NCI-H460 (cell line): Measurements from ENCODE around the gene DAPL1. TPM values are rescaled to one million over a fixed set of nuclear protein-coding genes. Genes with fewer than 3 reads are reported as not detected.
"Not testable (repeated sequence)": the region's sequence is repeated elsewhere in the genome, so short reads cannot be mapped to it uniquely, and the experiment has no call there.

Source experiments
- DNase-seq: peaks from one replicate; pipeline ENCODE4 v3.0.0-alpha.2; 2016; ENCODE audit warnings: low read depth; ENCODE audit errors: extremely low read depth
- total RNA-seq: library from RNA; depleted of rRNA; stranded (reverse); fragments of >200 nt; shearing (Covaris generic); gene quantifications from 2 replicates; pipeline ENCODE4 v1.2.3, GENCODE V29; 2014

The DAPL1 gene
- total RNA-seq, 1 experiment from 2014 or later: not detected

- no peak for DNase-seq
Measured at GRCh38 chr2:158817588-158817987, 22.5 kb downstream of the DAPL1 start.

- no peak for DNase-seq
Measured at GRCh38 chr2:158818511-158818910, 23.4 kb downstream of the DAPL1 start.

- DNase-seq: no peak
Measured at GRCh38 chr2:158822193-158822592, 27.1 kb downstream of the DAPL1 start.

GRCh38 chr2:158823486-158824237, 28.5 kb downstream of the DAPL1 start:
- no peak for DNase-seq

- DNase-seq: no peak
Measured at GRCh38 chr2:158825021-158825420, 29.9 kb downstream of the DAPL1 start.

GRCh38 chr2:158826965-158827364, 31.8 kb downstream of the DAPL1 start:
- DNase-seq: no peak

- DNase-seq: no peak
Measured at GRCh38 chr2:158828378-158829164, 33.5 kb downstream of the DAPL1 start.

GRCh38 chr2:158829167-158829566, 34.0 kb downstream of the DAPL1 start:
- no peak for DNase-seq

GRCh38 chr2:158830201-158830600, 35.1 kb downstream of the DAPL1 start:
- DNase-seq: no peak

GRCh38 chr2:158835431-158835830, 40.3 kb downstream of the DAPL1 start:
- DNase-seq: no peak

- no peak for DNase-seq
Measured at GRCh38 chr2:158837645-158838044, 42.5 kb downstream of the DAPL1 start.

- no peak for DNase-seq
Measured at GRCh38 chr2:158841850-158842249, 46.7 kb downstream of the DAPL1 start.

GRCh38 chr2:158845444-158845843, 50.3 kb downstream of the DAPL1 start:
- DNase-seq: no peak

- DNase-seq: peak; percentile 8
Measured at GRCh38 chr2:158845859-158846258, 50.7 kb downstream of the DAPL1 start.

GRCh38 chr2:158847526-158847925, 52.4 kb downstream of the DAPL1 start:
- not testable (repeated sequence) for DNase-seq

- not testable (repeated sequence) for DNase-seq
Measured at GRCh38 chr2:158848031-158848970, 53.2 kb downstream of the DAPL1 start.

GRCh38 chr2:158860179-158860578, 65.1 kb downstream of the DAPL1 start:
- DNase-seq: not testable (repeated sequence)

GRCh38 chr2:158861626-158862025, 66.5 kb downstream of the DAPL1 start:
- DNase-seq: not testable (repeated sequence)

- not testable (repeated sequence) for DNase-seq
Measured at GRCh38 chr2:158865469-158865868, 70.4 kb downstream of the DAPL1 start.
